Psoas muscle (tissue), 8 donors: ENCODE data around the gene HHLA2. TPM values are rescaled to one million over a fixed set of nuclear protein-coding genes. Genes with fewer than 3 reads are reported as not detected.
"Not testable (repeated sequence)": the region's sequence is repeated elsewhere in the genome, so short reads cannot be mapped to it uniquely, and the experiment has no call there.

Experiments used
- ATAC-seq, 4 donors: fragments of 200-7000 bp; cut with Tn5 transposase; one replicate each; pipeline ENCODE4 v1.9.1; 2020; ENCODE audit warnings: moderate library complexity in 3 of 4, mild to moderate bottlenecking in 2 of 4
- DNase-seq, 2 donors: peaks; one replicate each; pipeline ENCODE4 v3.0.0-alpha.2; 2020
- H3K27ac ChIP-seq: fragments of 200-600 bp; one replicate; pipeline ENCODE4 v1.8.0; 2022
- H3K27me3 ChIP-seq, 3 donors: fragments of 200-600 bp in 1 of 3; one replicate each; pipeline versions ENCODE4 v1.6.1 to v1.8.0; 2013 to 2022; ENCODE audit warnings: low read length in 2 of 3, mild to moderate bottlenecking in 2 of 3, moderate library complexity in 1 of 3; ENCODE audit not compliant: insufficient read depth in 3 of 3
- H3K36me3 ChIP-seq, 2 donors: fragments of 200-600 bp in 1 of 2; one replicate each; pipeline versions ENCODE4 v1.6.1 to v1.8.0; 2013 to 2022; ENCODE audit warnings: low read depth in 1 of 2, mild to moderate bottlenecking in 1 of 2, moderate library complexity in 1 of 2; ENCODE audit not compliant: insufficient read depth in 1 of 2
- H3K4me1 ChIP-seq: fragments of 200-600 bp; one replicate; pipeline ENCODE4 v1.8.0; 2022
- H3K4me3 ChIP-seq: fragments of 200-600 bp; one replicate; pipeline ENCODE4 v1.8.0; 2022; ENCODE audit warnings: mild to moderate bottlenecking
- H3K9me3 ChIP-seq: fragments of 200-600 bp; one replicate; pipeline ENCODE4 v1.8.0; 2022
- WGBS, 3 donors: extraction: QIAGEN DNeasy Blood & Tissue Kit; methylation state at CpG; one replicate each; pipeline versions ENCODE4 v1.1.6 to v1.1.7; 2013; 5-methylcytosine and 5-hydroxymethylcytosine counted together
- intact Hi-C, 2 donors: fragments of 100-400 bp; cut with DNase I; formaldehyde crosslinking; loops; one replicate each; pipeline versions ENCODE4 v1.11.0 to v1.14.2; 2022
- polyA plus RNA-seq, 3 donors: library from polyadenylated mRNA; stranded (reverse); fragments of 200-250 nt; gene quantifications; one replicate each; pipeline ENCODE4 v1.2.3, GENCODE V29; 2013
- total RNA-seq, 4 donors: library from RNA; stranded (reverse); fragmentation: NEBNext Ultra II Directional in 2 of 4; extraction: Animal tissue kit (Norgen Biotek cat#: 25700) in 2 of 4; gene quantifications; one replicate each; pipeline versions ENCODE4 v1.2.1 to v1.2.4, GENCODE V29; 2021 to 2023
- TF ChIP-seq, protein P1 (sequence below): fragments of 200-600 bp; IDR thresholded peaks from one replicate; pipeline ENCODE4 v1.8.0; 2022; ENCODE audit warnings: antibody characterized with exemption
- donor health status: healthy with polysubstance abuse.
- donor health status: DM: no; HTN: no; CAD: no; lungs with moderate emphysema.
- donor health status: Bipolar disorder and iron deficiency.
- donor health status: healthy.
- donor health status: DM: yes; HTN: yes; CAD: no.
- donor health status: DM: no; HTN: no; CAD: no.
- donor health status: DM: no; HTN: no; CAD: no.
- donor health status: DM: yes; HTN: yes; CAD: no.

HHLA2 gene
- total and polyA plus RNA-seq, 7 donors = 0.04 TPM; not detected in 6

- Histone ChIP-seq H3K9me3 (no peaks in the 10 kb centered on the region), H3K27me3 (no peaks in the 10 kb centered on the region), H3K4me3 (no peak overlapping the region), H3K4me1 (no peaks in the 10 kb centered on the region), H3K27ac (no peak overlapping the region), H3K36me3 (no peaks in the 10 kb centered on the region)
- TF ChIP-seq, protein P1, sequence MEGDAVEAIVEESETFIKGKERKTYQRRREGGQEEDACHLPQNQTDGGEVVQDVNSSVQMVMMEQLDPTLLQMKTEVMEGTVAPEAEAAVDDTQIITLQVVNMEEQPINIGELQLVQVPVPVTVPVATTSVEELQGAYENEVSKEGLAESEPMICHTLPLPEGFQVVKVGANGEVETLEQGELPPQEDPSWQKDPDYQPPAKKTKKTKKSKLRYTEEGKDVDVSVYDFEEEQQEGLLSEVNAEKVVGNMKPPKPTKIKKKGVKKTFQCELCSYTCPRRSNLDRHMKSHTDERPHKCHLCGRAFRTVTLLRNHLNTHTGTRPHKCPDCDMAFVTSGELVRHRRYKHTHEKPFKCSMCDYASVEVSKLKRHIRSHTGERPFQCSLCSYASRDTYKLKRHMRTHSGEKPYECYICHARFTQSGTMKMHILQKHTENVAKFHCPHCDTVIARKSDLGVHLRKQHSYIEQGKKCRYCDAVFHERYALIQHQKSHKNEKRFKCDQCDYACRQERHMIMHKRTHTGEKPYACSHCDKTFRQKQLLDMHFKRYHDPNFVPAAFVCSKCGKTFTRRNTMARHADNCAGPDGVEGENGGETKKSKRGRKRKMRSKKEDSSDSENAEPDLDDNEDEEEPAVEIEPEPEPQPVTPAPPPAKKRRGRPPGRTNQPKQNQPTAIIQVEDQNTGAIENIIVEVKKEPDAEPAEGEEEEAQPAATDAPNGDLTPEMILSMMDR = no peak
- intact Hi-C loops = no loop called here
- no peak for ATAC-seq
- WGBS, 3 donors = 95 to 97% (median 96%) methylated on average over 4 of the region's 4 CpGs
- no peak for DNase-seq
Measured at GRCh38 chr3:108378153-108378951, 82.0 kb downstream of the HHLA2 start.

- ATAC-seq, H3K4me1 ChIP-seq, H3K36me3 ChIP-seq, H3K4me3 ChIP-seq, H3K9me3 ChIP-seq, DNase-seq, H3K27ac ChIP-seq, H3K27me3 ChIP-seq, intact Hi-C loops: not testable (repeated sequence)
- WGBS, 3 donors = 81 to 91% (median 90%) methylated on average over 2 of the region's 2 CpGs
Measured at GRCh38 chr3:108378952-108379342, 82.6 kb downstream of the HHLA2 start.

DNA sequence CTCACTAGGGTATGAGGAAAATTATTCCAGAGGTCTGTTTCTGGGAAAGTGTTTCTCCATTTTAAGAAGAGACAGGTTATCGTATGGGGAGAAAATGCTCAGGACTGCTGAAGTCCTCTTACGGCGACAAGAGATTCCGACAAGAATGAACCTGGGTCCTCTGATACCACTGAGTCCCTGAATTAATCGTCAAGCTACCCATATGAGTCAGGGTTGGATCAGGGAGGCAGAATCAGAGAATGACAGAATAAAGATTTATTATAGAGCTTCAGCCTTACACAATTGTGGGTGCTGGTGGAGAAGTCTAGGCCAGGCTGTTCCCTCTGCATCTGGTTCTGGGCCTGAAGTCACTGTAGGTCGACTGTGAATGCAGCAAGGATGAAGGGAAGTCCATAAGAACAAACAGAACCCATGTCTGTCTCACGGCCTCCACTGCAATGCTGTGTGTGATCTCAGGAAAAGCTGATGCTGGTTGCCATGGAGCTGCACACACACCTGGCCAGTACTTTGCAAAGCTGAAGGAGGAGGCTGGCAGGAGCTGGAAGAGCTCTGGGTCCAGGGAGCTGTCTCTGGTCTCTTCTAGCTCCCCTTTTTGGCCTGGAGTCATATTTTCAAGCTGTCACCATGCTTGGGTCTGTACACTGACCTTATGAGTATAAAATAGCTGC, 83.9 kb downstream of the HHLA2 start:
- TF ChIP-seq, protein P1 = no peak
- H3K27ac ChIP-seq = no peak overlapping the region
- no peaks in the 10 kb centered on the region for H3K36me3 ChIP-seq
- DNase-seq (no peak), ATAC-seq (no peak)
- no peaks in the 10 kb centered on the region for H3K27me3 ChIP-seq
- WGBS, 3 donors = 83 to 94% (median 91%) methylated on average over 7 of the region's 7 CpGs
- no peaks in the 10 kb centered on the region for H3K4me1 ChIP-seq
- no peak overlapping the region for H3K4me3 ChIP-seq
- intact Hi-C loops = no loop called here
- H3K9me3 ChIP-seq = no peaks in the 10 kb centered on the region

DNA sequence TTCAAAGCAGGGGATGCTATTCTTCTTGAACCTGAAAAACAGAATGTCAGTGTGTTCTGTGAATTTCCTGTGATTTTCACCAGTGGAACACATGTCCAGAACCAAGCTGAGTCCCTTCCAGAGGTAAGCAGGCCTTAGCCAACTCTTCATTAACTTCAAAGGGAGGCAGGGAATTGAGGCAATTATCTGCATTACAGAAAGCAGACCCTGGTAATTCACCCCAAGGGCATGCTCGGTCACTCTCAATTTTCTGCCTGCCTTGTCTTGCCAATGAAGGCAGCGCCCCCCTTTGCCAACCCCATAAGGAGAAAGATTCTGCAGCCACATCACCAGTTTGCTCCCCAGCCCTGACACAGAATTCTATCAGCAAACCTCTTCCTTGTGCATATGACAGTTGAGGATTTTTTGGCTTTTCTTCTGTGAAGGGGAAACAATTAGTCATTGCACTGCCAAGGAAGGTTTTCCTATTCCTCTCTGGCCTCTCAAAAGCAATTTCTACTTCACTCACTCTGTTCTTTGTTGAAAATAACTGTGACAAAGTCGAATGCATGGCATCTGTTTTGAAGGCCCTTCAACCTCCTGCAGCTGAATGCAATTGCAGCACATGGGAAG, 85.3 kb downstream of the HHLA2 start:
- no peak overlapping the region for H3K27ac ChIP-seq
- ATAC-seq (no peak), DNase-seq (no peak)
- H3K4me1 ChIP-seq = no peaks in the 10 kb centered on the region
- TF ChIP-seq, protein P1 = no peak
- no peaks in the 10 kb centered on the region for H3K9me3 ChIP-seq
- intact Hi-C loops = no loop called here
- H3K36me3 ChIP-seq = no peaks in the 10 kb centered on the region
- no peaks in the 10 kb centered on the region for H3K27me3 ChIP-seq
- no peak overlapping the region for H3K4me3 ChIP-seq
- WGBS, 3 donors = 31 to 49% (median 40%) methylated on average over 3 of the region's 3 CpGs

DNA sequence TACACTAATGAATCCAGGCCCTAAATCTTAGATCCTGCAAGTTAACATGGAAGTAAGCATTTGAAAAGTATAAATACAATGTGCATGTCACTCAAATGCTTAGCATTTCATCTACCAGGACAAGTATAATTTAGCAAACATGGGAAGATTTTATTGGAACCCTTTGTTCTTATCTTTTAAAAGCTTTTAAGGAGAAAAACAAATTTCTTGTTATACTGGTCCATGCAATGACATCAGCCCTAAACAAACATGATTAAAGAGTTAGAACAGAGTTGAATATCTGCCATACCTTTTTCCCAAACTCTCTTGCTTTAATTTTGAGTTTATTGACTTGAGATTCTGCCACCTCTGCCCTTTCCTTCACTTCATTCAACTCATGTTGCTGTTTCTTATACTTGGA, 87.0 kb downstream of the HHLA2 start:
- no peak for DNase-seq
- no peaks in the 10 kb centered on the region for H3K9me3 ChIP-seq
- intact Hi-C loops = no loop called here
- H3K4me3 ChIP-seq = no peak overlapping the region
- no peaks in the 10 kb centered on the region for H3K4me1 ChIP-seq
- H3K36me3 ChIP-seq = no peaks in the 10 kb centered on the region
- ATAC-seq = no peak
- no peaks in the 10 kb centered on the region for H3K27me3 ChIP-seq
- H3K27ac ChIP-seq = no peak overlapping the region
- TF ChIP-seq, protein P1 = no peak
